HG02763 (cell line): Measurements from ENCODE around the gene SLC22A23.

Experiments used
- ATAC-seq: cut with Tn5 transposase; IDR thresholded peaks from one replicate; pipeline ENCODE4 v1.9.1; 2021; ENCODE audit warnings: mild to moderate bottlenecking, moderate library complexity; ENCODE audit not compliant: unreplicated experiment

Gene SLC22A23

GRCh38 chr6:3290149-3290930, 166.5 kb downstream of the SLC22A23 start:
- ATAC-seq, result no peak

- no peak for ATAC-seq
Measured at GRCh38 chr6:3289664-3290055, 167.2 kb downstream of the SLC22A23 start.

DNA sequence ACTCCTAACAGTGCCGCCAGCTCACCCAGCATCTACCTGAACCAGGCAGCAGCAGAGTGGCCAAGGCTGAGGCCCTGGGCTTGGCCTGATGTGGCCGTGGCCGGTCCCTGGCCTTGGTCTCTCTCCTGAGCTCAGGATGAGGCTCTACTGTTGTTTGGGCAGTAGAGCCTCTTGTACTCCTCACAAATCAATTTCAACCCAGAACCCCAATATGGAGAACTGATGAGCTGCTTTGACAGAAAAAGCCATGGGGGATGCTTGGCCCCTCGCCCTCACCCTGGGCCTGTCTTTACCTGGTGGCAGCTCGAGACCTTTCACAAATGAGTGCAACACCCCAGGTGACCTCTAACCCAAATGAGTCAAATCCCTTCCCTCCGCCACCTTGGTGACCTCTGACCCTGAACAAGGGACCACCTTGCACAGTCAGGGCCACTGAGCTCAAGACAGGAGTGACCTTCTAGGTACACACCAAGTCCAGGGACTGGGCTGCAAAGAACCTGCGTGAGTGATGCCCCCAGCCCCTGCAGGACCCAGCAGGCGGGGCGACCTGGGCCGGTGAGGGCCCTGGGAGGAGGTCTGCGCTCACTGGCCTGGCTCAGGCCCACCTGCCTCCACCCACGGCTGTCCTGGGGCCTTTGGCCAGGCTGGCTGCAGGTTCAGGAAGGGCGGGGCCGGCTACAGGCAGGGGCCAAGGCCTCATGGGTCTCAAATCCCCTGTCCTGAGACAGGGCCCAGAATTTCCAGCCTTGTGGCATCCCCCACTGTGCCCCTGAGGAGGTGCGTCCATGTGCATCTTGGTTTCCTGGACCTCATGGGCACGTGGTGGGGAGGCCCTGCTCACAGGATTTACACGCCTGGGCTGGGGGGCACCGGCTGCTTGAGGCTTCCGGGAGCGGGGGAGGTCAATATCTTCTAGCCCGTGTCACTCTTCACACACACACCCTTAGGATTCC, 167.9 kb downstream of the SLC22A23 start:
- no peak for ATAC-seq

DNA sequence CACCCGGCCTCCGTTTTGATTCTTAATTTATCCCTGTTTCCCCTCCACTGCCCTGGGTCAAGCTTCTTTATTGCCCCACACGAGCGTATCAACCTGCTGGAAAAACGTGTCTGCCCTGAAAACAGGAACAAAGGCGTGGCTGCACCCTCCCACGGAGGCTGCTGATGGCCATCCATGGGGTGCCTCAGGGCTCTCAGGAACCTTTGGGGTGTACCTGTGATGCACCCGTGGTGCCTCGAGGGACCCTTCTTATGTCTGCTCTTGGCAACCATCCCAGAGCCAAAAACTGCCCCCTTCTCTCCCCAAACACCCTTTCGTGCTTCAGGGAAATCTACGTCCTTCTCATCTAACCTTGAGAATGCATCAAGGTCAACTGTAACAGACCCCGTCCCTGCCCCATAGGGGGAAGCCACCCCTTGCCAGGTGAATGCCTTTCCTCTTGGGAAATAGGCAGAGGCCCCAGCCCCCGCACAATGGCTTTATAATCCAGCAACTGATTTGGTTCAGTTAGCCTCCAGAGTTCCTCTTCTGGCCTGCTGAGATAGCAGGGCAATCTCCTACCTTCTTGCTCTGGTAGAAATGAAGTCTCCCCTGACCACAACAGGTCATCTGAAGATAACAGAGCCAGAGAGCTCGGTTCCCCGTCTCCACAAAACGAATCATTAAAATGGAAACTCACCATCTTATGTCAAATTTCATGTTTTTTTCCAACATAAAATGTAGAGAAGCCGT, 168.7 kb downstream of the SLC22A23 start:
- ATAC-seq, result no peak

DNA sequence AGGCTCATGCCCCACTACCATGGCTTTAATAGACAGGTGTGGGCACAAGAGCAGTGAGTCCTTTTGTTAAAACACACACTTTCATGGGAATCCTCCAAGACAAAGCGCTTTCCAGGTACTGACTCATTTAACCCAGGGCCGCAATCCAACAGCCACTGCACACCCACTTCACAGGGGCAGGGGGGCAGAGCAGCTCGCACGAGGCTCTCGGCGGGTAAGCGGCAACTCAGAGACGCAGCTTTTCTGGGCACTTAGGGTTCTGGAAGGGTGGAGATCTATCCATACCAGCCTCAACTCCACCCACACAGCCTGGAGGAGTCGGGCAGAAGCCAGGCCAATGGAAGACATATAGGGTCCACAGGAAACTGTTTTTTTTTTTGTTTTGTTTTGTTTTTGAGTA, 169.5 kb downstream of the SLC22A23 start:
- ATAC-seq, result no peak

DNA sequence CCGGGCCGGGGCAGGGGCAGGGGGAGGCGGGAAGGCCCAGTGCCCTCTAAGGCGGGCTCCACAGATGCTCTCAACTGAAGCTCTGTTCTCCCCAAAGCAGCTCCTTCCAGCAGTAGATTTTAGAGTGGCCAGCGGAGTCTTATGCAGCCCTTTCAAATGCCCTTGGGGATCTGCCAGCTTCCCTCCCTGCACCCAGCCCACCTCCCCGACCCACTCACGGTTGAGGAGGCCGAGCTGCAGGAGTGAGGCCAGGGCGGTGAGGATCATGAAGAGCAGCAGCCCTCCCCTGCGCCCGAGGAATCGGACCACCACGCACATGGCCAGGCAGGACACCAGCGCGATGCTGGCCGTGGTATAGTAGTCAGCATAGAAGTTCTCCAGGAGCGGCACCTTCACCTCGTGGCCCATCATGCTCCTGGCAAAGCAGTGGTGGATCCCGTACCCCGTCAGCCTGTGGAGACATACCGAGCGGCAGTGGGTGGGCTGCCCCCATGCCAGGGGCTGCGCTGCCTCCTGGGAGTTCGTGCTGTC, 170.1 kb downstream of the SLC22A23 start:
- ATAC-seq, result no peak

DNA sequence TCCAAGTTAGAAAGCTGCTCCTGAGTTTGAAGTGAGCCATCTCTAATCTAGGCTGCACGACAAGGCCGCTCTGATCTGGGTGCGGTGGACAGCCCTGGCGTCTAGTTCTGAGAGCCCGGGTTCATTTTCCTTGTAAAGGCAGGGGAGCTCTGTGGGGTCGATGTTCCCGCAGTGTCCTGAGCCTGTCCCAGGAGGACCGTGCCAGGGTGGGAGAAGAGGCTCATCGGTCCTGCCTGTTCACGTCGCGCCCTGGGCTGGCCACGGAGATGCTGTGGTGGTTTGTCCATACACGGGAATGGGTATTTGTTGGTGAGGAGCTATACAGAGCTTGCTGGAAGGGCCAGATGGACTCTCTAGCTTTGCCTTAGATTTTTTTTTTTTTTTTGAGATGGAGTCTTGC, 171.1 kb downstream of the SLC22A23 start:
- no peak for ATAC-seq

DNA sequence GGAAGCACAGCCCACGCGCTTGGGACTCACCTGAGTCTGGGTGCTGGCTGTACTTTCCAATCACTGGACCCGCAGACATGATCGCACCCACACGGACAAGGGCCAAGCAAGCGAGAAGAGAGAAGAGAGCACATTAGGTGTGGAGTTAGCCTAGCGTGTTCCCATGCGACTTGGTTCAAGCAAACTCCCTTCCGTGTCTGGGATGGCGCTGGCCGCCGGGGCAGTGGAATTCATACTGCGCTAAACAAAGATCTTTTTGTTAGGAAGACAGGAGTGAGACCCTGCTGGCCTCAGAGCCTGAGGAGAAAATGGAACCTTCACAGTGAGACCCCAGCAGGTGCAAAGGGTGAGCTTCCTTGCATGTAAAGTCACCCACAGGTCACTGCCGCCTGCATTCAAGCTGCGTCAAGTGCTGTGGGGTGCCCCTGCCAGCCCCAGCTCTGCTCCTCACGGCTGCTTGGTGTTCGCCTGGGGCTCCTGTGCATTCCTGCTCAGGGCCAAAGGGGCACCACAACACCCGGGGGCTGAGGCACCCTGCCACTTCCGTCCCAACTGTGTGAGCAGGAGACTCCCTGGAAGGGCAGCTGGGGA, 171.7 kb downstream of the SLC22A23 start:
- no peak for ATAC-seq

GRCh38 chr6:3284436-3284876, 172.4 kb downstream of the SLC22A23 start:
- ATAC-seq, result no peak

DNA sequence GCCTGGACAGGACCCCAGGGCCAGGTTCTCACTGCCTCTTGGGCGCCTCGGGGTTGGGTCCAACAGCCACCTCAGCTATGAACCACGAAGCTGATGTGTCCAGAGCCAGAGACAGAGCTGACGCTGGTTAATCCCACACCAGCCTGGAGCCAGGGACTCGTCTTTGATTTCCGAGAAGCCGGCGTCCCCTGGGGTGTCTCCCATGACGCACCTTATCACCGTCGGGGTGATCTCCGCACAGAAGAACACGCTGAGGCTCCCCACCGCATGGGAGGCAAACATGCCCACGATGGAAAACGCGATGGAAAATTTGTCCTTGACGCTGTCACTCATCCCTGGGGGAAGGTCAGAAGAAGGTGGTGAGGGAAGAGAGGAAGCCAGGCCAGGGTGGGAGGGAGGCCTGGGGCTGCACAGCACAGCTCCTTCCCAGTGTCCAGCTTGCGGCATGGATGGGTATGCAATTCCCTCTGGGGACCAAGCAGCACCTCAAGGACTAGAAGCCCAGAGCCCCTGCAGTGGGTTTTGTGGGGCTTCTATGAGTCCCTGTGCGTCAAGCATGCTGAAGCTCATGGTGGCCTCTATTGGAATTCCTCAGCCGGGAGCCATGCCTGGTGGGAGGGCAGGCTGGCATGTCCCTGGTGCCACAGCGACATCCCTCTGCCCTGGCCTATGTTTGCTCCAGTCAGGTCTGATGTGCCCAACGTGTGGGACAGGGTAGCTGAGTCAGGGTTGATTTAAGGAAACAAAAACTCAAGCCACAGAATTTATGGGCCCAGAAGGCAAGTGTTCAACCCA, 173.0 kb downstream of the SLC22A23 start:
- ATAC-seq, result no peak

DNA sequence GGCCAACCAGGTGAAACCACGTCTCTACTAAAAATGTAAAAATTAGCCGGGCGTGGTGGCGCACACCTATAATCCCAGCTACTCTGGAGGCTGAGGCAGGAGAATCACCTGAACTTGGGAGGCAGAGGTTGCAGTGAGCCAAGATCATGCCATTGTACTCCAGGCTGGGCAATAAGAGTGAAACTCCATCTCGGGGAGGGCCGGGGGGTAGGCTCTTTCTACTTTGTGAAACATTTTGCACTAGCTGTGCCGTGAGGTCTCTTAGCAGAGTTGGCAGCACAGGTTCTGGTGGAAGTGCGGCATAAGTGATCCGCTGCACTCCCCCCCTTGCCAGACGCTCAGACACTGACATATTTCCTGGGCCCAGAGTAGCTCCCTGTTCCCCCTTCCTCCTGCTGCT, 173.6 kb downstream of the SLC22A23 start:
- ATAC-seq, result no peak

GRCh38 chr6:3282476-3283236, 174.2 kb downstream of the SLC22A23 start:
- ATAC-seq, result no peak

GRCh38 chr6:3281631-3282475, 175.0 kb downstream of the SLC22A23 start:
- ATAC-seq, result no peak

DNA sequence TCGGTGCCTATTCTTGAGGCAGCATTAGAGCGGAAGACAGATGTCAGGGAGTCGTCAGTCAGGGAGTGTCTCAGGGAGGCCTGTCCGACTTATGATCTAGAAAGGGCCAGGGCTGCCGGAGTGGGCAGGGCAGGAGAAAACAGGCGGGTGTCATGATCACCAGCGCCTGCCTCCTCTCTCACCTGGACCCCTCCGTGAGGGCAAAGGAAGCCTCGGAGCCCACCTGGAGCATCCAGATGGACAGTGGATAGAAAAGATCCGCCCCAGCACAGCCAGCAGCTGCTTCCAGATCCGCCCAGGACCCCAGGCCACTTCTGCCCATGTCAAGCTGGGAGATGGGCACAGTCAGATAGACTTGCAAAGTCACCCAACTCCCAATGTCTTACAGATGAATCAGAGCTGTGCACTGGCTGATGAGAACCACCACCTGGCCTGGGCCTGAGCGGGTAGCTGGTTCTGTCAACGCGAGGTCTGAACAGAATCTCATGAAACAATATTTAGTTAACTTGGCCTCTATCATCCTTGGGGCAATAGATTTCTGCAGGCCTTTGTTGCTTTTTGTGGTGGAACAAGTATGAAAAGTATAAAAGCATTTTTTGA, 175.9 kb downstream of the SLC22A23 start:
- no peak for ATAC-seq

GRCh38 chr6:3280091-3280490, 176.8 kb downstream of the SLC22A23 start:
- ATAC-seq, result no peak

GRCh38 chr6:3278691-3279090, 178.2 kb downstream of the SLC22A23 start:
- no peak for ATAC-seq

GRCh38 chr6:3277851-3278416, 178.9 kb downstream of the SLC22A23 start:
- no peak for ATAC-seq
